ENCODE measurements around the gene HACE1.
"Not testable (repeated sequence)": the region's sequence is repeated elsewhere in the genome, so short reads cannot be mapped to it uniquely, and the experiment has no call there.

GRCh38 chr6:104836479-104837020 is 23.2 kb downstream of the HACE1 start:
- not testable (repeated sequence) for TF ChIP-seq CTCF (IDR thresholded peaks at IDR 0.05 in 8 of 11, conservative IDR thresholded peaks at IDR 0.05 in 3 of 11); POLR2A (IDR thresholded peaks at IDR 0.05)

Data from spleen (tissue), 7 donors.